ENCODE results near the gene NSD1.

DNA sequence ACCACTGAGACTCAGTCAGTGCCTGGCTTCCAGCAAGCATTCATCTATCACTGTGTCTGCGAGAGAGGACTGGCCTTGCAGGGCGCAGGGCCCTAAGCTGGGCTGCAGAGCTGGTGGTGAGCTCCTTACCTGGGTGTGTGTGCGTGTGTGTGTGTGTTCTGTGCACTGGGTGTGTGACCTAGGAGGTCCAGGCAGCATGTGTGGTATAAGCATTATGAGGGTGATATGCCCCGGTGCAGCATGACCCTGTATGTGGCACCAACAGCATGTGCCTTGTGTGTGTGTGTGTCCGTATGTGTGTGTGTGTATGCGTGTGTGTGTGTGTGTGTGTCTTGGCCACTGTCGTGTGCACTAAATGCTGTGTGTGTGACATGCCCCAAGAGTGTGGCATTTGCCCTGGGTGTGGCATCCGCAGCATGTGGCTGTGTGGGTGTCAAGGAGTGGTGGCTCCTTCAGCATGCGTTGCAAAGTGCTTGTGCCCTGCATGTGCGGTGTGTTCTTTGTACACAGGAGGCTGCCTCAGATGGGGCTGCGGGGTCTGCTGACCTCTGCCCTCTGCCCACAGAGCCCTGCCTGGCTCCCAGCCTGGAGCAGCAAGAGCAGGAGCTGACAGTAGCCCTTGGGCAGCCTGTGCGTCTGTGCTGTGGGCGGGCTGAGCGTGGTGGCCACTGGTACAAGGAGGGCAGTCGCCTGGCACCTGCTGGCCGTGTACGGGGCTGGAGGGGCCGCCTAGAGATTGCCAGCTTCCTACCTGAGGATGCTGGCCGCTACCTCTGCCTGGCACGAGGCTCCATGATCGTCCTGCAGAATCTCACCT lies 43.5 kb upstream of the NSD1 start:
- no peak for TF ChIP-seq EZH2phosphoT487 (IDR thresholded peaks at IDR 0.05; ENCODE audit: borderline replicate concordance, low read length)
- TF ChIP-seq, protein P1, sequence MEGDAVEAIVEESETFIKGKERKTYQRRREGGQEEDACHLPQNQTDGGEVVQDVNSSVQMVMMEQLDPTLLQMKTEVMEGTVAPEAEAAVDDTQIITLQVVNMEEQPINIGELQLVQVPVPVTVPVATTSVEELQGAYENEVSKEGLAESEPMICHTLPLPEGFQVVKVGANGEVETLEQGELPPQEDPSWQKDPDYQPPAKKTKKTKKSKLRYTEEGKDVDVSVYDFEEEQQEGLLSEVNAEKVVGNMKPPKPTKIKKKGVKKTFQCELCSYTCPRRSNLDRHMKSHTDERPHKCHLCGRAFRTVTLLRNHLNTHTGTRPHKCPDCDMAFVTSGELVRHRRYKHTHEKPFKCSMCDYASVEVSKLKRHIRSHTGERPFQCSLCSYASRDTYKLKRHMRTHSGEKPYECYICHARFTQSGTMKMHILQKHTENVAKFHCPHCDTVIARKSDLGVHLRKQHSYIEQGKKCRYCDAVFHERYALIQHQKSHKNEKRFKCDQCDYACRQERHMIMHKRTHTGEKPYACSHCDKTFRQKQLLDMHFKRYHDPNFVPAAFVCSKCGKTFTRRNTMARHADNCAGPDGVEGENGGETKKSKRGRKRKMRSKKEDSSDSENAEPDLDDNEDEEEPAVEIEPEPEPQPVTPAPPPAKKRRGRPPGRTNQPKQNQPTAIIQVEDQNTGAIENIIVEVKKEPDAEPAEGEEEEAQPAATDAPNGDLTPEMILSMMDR (IDR thresholded peaks at IDR 0.05; ENCODE audit: low read depth, low read length, poor library complexity, severe bottlenecking), result no peak

All from DOHH2 (cell line).